ENCODE results near the gene MGME1.

Gene MGME1

GRCh38 chr20:17968366-17969277, at the start of gene MGME1, which contains the start of gene SNX5:
TSS of gene MGME1 (plus strand) at chr20:17969018. CDS start at chr20:17969860, 842 bp downstream.
TSS of gene SNX5 (minus strand) at chr20:17968794. CDS start at chr20:17968425, 369 bp downstream.
- DNase-seq (ENCODE audit: low read depth in 2 of 2): peak; percentile 98

GRCh38 chr20:17919149-17919548, 49.7 kb upstream of the MGME1 start:
- no peak for DNase-seq (ENCODE audit: low read depth in 2 of 2)

- DNase-seq (ENCODE audit: low read depth in 2 of 2): no peak
Measured at GRCh38 chr20:17921774-17922173, 47.0 kb upstream of the MGME1 start.

DNA sequence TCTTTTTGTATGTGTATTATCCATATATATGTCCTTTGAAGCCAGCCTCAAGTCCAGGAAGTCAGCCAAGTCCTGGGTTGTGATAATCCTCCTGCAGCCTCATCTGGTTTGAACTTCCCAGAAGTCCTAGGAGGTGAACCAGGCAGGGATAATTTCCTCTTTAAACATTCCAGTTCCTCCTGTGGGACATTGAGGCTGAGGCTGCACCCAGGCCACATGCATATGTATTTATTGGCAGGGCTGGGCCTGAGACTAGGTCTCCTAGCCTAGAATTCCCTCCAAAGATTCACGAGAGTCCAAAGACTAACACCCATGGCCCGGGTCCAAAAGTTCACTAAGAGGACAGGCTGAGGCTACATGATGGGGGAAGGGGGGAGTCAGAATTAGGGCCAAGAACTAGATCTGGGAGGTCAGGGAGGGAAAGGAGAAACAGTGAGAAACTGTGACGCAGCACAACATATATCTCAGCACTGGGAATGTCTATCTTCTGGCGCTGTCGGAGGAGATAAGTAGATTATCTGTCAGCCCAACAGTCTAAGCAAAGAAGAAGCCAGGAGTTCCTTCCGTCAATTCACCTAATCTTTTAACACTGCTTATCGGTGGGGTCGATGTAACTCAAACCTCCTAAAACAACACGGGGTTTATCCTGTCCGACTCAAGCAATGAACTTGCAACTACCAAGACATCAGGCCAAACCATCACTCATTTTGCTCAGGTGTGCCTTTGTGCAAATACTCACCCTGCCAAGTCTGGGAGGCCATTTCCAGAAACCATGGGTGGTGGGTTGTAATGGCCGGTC, 43.5 kb upstream of the MGME1 start:
- no peak for DNase-seq (ENCODE audit: low read depth in 2 of 2)

DNA sequence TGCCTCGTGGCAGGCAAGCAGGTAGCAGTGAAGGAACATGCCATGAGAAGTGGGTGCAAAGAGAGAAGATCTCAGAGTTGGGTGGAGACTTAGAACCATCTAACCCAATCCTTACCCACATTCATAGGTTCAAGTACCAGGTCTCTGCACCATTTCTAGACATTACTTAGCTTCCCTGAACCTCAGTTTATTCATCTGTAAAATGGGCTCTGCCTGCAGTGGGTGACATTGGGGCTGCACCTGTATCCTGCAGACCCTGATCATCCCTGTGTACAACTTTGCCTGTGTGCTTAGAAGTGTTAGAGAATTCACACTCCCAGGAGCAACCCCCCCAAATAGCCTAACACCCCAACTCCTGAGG, 42.9 kb upstream of the MGME1 start:
- no peak for DNase-seq (ENCODE audit: low read depth in 2 of 2)

- no peak for DNase-seq (ENCODE audit: low read depth in 2 of 2)
Measured at GRCh38 chr20:17928211-17928611, 40.6 kb upstream of the MGME1 start.

DNA sequence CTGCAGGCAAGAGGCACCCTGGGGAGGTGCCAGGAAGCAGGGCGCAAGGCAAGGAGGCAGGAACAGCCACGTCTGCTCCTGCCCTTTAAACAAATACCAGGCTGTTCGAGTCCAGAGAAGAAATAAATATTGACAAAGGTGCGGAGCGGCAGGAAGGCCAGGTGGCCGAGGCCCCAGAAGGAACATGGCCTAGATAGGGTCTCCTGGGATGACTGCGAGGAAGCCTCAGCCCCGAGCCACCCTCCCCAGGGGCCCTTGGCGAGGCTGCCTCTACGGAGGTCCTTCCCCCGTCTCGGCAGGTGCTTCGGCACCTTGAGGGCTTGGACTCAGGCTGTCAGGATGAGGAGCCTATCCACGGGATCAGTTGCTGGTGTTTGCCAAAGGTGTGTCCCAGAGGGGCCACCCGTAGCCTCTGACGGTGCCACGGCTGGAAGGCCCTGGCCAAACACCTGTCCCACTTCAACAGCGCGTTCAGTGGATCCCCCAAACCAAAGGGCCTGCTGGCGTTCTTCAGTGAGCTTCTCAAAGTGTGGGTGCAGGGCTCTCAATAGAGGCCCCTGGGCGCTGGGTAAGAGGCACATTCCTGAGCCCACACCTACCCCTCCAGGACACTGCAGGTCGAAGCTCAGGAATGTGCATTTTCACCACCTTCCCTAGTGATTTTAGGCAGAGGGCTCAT, 40.0 kb upstream of the MGME1 start:
- no peak for DNase-seq (ENCODE audit: low read depth in 2 of 2)

GRCh38 chr20:17931513-17931912, 37.3 kb upstream of the MGME1 start:
- DNase-seq (ENCODE audit: low read depth in 2 of 2): no peak

DNA sequence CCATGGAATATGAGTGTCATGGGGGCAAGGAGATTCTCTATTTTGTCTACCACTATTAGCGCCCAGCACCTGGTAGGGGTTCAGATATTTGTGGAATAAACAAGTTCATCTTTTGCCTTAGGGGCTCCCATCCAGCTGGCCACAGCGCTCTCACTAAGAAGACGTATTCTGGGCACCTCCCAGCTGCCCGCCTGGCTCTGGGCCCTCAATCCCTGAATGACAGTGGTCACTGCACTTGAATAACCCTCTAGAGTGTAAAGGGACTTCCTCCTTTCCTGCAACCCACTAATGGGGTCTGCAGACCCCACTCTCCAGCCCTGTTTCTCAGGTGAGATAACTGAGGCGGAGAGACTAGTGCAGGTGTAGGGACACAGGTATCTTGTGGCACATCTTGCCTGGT, 36.4 kb upstream of the MGME1 start:
- DNase-seq (ENCODE audit: low read depth in 2 of 2): no peak

GRCh38 chr20:17933121-17933520, 35.7 kb upstream of the MGME1 start:
- no peak for DNase-seq (ENCODE audit: low read depth in 2 of 2)

GRCh38 chr20:17933711-17934110, 35.1 kb upstream of the MGME1 start:
- no peak for DNase-seq (ENCODE audit: low read depth in 2 of 2)

DNA sequence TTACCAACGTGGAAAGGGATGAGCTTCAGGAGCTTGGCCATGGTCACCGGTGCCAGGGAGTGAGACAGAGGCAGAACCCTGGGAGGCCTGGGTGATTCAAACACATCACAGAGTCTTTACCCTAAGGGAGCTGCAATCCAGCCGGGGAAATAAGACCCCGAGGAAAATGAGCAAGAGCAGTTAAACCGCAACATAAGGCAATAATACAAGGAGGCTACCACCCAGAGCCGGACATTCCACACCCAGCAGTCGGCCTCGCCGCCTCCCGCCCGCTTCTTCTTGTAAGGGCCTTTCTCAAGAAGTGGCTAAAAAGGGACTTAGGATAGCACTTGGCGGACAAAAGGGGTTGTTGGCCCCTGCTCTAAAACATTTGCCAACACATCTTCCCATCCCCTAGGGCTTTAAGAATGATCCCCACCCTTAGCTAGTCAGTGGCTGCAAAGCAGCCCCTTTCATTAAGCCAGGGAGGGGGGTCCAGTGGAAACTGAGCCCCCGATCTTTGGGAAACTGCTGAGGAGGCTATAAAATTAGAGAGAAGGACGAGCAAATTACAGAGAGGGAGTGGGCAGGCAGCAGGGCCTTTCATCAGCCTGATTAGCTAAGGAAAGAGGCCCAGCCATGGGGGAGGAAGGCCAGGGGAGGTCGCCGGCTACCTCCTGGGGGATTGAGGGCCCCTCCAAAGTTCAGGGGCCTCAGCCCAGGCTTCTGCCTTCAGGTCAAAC, 34.5 kb upstream of the MGME1 start:
- no peak for DNase-seq (ENCODE audit: low read depth in 2 of 2)

GRCh38 chr20:17935186-17935585, 33.6 kb upstream of the MGME1 start:
- no peak for DNase-seq (ENCODE audit: low read depth in 2 of 2)

- no peak for DNase-seq (ENCODE audit: low read depth in 2 of 2)
Measured at GRCh38 chr20:17935761-17936160, 33.1 kb upstream of the MGME1 start.

- DNase-seq (ENCODE audit: low read depth in 2 of 2): no peak
Measured at GRCh38 chr20:17936286-17936760, 32.5 kb upstream of the MGME1 start.

- no peak for DNase-seq (ENCODE audit: low read depth in 2 of 2)
Measured at GRCh38 chr20:17936761-17937732, 31.8 kb upstream of the MGME1 start.

DNA sequence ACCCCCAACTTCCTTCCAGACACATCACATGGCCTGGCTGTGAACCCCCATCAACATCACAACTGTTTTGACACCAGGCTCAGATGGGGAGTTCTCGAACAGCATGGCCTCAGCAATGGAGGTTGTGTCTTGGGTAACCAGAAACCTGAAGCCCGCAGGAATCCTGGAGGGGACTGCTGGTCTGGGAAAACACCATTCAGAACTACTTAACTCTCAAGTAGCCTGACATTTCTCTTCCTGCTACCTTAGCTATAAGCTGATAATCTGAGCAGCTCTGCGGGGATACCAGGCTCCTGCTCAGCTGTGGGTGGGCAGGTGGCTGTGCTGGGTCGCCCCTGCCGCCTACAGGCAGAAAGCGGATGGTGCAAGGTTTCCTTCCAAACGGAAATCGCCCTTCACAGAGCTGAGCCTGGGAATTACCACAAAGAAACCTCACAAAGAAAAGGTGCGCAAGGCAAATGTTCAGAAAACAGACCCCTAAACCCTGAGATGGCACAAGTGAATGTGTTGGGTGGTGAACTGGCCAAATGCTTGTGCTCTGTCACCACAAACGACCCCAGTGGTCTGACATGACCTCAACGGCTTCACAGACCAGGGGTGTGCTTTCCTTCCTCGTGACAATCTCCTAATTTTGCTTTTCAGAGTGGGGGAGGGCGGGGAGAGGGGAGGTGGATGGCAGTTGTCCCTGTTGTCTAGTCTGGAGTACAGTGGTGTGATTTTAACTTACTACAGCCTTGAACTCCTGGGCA, 29.8 kb upstream of the MGME1 start:
- DNase-seq (ENCODE audit: low read depth in 2 of 2): peak; percentile 17 to 19

DNA sequence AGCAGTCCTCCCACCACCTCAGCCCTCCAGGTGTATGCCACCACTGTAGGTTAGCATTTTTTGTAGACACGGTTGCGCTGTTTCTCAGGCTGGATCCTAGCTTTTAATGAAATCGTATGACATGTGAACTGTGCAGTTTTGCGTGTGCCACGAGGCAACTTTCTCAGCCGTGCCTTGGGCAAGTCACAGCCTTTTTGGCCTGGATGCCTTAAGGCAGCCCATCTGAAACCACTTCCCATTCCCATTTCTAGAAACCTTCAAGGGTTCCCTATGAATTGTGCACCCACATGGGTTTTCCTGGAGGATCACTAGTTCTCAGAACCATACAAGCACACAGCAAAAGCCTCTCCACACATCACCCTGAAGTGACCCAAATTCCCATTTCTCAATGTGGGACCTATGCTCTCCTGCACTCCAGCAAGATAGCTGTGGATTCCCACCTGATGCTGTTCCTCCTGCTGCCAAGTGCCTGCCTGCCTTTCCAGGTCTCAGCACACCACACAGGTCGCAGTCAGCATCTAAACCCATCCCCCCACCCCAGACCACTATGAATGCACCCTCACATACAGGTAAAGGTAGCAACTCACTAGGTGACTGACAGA, 29.1 kb upstream of the MGME1 start:
- no peak for DNase-seq (ENCODE audit: low read depth in 2 of 2)

Measured in stimulated activated CD8-positive, alpha-beta memory T cell treated with anti-CD3 and anti-CD28 coated beads, Interleukin-7, amount 100 ng/mL, for 1 hour (primary cell).